ENCODE data around the gene TSFM. TPM values are rescaled to one million over a fixed set of nuclear protein-coding genes. Genes with fewer than 3 reads are reported as not detected.

The TSFM gene
- total RNA-seq, 1 donor = 17.2 TPM

GRCh38 chr12:57741844-57742738, 40.5 kb upstream of the TSFM start:
- Histone ChIP-seq H3K27me3 (ENCODE audit: insufficient read depth, low read length) (no peaks in the 10 kb centered on the region), H3K9me3 (ENCODE audit: low read depth, low read length) (no peaks in the 10 kb centered on the region), H3K4me1 (ENCODE audit: insufficient read depth, low read length) (peaks cover 58% of the 10 kb centered on the region), H3K4me3 (ENCODE audit: low read length) (peak overlapping the region; percentile 59)

- Histone ChIP-seq H3K9me3 (ENCODE audit: low read depth, low read length) (no peaks in the 10 kb centered on the region), H3K4me1 (ENCODE audit: insufficient read depth, low read length) (peaks cover 58% of the 10 kb centered on the region), H3K27me3 (ENCODE audit: insufficient read depth, low read length) (no peaks in the 10 kb centered on the region), H3K4me3 (ENCODE audit: low read length) (no peak overlapping the region)
Observed at GRCh38 chr12:57743769-57744168, 38.8 kb upstream of the TSFM start.

DNA sequence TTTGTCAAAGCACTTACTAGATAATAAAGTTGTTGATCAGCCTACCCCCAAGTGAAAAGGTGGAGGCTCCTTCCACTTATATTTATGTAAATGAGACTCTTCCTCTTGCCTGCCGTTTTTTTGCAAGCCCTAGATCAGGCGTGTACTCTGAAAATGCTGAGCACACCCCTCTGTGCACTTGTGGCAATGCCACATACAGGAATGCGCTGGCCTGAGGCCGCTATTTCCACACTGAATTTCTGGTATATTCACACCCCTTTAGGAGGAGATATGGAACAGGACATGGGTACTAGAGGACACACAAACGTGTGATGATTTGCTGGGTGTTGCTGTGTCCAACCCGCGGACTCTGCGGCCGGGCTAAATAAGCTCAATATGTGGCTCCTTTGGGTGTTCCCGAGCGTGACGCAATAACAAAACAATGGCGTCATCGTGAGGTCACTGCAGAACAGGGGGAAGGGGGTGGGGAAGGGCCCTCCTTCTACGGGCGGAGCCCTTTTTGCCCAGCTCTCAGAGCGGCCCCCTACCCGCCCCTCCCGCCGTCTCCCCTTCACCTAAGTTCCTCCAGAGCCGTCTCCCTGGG, 38.3 kb upstream of the TSFM start:
- Histone ChIP-seq H3K27me3 (ENCODE audit: insufficient read depth, low read length) (no peaks in the 10 kb centered on the region), H3K4me3 (ENCODE audit: low read length) (peak overlapping the region; percentile 78), H3K9me3 (ENCODE audit: low read depth, low read length) (no peaks in the 10 kb centered on the region), H3K4me1 (ENCODE audit: insufficient read depth, low read length) (peaks cover 54% of the 10 kb centered on the region)

GRCh38 chr12:57744777-57745484, 37.7 kb upstream of the TSFM start, which contains the start of gene TSPAN31:
Gene TSPAN31, plus strand, starts transcription at chr12:57745039. Its CDS starts 116 bp downstream, at chr12:57745155.
- Histone ChIP-seq H3K4me1 (ENCODE audit: insufficient read depth, low read length) (peaks cover 48% of the 10 kb centered on the region), H3K4me3 (ENCODE audit: low read length) (peak within 1 kb of the TSS; percentile 78), H3K27me3 (ENCODE audit: insufficient read depth, low read length) (no peaks in the 10 kb centered on the region)

DNA sequence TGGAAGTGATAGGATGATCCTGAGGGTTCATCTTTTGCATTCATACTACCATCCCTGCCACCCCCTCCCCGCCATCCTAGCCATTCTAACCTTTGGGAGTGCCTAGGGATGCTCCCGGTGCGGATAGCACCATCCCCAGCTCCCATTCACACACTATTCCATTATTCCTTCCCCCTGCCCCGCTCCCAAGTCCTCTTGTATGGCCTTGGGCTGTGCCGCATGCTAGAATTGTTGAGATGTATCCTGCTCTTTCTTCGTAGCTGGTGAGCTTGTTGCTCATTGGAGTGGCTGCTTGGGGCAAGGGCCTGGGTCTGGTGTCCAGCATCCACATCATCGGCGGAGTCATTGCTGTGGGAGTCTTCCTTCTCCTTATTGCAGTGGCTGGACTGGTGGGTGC, 37.1 kb upstream of the TSFM start:
- Histone ChIP-seq H3K9me3 (ENCODE audit: low read depth, low read length) (no peaks in the 10 kb centered on the region), H3K4me3 (ENCODE audit: low read length) (peak overlapping the region; percentile 78), H3K4me1 (ENCODE audit: insufficient read depth, low read length) (peaks cover 42% of the 10 kb centered on the region), H3K27me3 (ENCODE audit: insufficient read depth, low read length) (no peaks in the 10 kb centered on the region)

More at GRCh38 chr12:57744777-57745484, 37.7 kb upstream of the TSFM start, which contains the start of gene TSPAN31:
- H3K9me3 ChIP-seq (ENCODE audit: low read depth, low read length) = no peaks in the 10 kb centered on the region

- no peak overlapping the region for H3K4me3 ChIP-seq (ENCODE audit: low read length)
- no peaks in the 10 kb centered on the region for H3K27me3 ChIP-seq (ENCODE audit: insufficient read depth, low read length)
- peaks cover 42% of the 10 kb centered on the region for H3K4me1 ChIP-seq (ENCODE audit: insufficient read depth, low read length)
- H3K9me3 ChIP-seq (ENCODE audit: low read depth, low read length) = no peaks in the 10 kb centered on the region
Observed at GRCh38 chr12:57746025-57746424, 36.6 kb upstream of the TSFM start.

GRCh38 chr12:57749061-57749460, 33.5 kb upstream of the TSFM start:
- no peak overlapping the region for H3K4me3 ChIP-seq (ENCODE audit: low read length)
- H3K9me3 ChIP-seq (ENCODE audit: low read depth, low read length) = no peaks in the 10 kb centered on the region
- H3K27me3 ChIP-seq (ENCODE audit: insufficient read depth, low read length) = no peaks in the 10 kb centered on the region
- peaks cover 50% of the 10 kb centered on the region for H3K4me1 ChIP-seq (ENCODE audit: insufficient read depth, low read length)

DNA sequence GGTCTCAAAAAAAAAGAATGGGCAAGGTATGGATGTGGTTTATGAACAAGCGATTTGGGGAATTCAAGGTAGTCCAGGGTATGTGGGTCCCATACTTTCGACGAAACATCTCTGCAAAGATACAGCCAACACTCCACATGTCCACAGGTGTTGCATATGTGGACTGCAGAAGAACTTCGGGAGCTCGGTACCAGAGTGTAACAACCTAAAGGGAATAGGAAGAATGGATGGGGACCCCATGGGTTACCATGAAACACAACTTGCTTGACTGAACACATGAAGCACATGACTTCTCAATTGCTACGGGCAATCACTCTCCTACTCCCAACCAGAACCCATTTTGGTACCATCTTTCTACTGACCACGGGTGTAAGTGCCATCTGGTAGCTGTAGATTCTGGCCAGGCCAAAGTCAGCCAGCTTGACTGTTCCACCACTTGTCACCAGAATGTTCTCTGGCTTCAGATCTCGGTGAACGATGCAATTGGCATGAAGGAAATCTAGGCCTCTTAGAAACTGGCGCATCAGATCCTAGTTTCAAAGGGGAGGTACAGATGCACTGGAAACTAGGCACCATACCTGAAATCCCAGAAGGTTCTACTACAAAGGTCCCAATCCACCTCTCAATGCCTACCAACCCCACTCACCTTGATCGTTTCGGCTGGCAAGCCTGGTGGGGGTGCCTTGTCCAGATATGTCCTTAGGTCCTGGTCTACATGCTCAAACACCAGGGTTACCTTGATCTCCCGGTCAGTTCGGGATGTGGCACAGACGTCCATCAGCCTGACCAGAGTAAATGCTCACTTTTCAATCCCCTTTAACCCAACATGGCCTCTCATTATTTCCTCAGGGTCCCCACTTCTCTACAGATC, 31.8 kb upstream of the TSFM start:
- peaks cover 46% of the 10 kb centered on the region for H3K4me1 ChIP-seq (ENCODE audit: insufficient read depth, low read length)

GRCh38 chr12:57751432-57751787, 31.2 kb upstream of the TSFM start:
- H3K9me3 ChIP-seq (ENCODE audit: low read depth, low read length) = no peaks in the 10 kb centered on the region
- H3K4me3 ChIP-seq (ENCODE audit: low read length) = peak overlapping the region; percentile 72
- H3K4me1 ChIP-seq (ENCODE audit: insufficient read depth, low read length) = peaks cover 47% of the 10 kb centered on the region
- H3K27me3 ChIP-seq (ENCODE audit: insufficient read depth, low read length) = no peaks in the 10 kb centered on the region

More for the DNA sequence above, 31.8 kb upstream of the TSFM start:
- Histone ChIP-seq H3K4me3 (ENCODE audit: low read length) (peak overlapping the region; percentile 72), H3K27me3 (ENCODE audit: insufficient read depth, low read length) (no peaks in the 10 kb centered on the region), H3K9me3 (ENCODE audit: low read depth, low read length) (no peaks in the 10 kb centered on the region)

- H3K27me3 ChIP-seq (ENCODE audit: insufficient read depth, low read length) = no peaks in the 10 kb centered on the region
- peaks cover 53% of the 10 kb centered on the region for H3K4me1 ChIP-seq (ENCODE audit: insufficient read depth, low read length)
- no peaks in the 10 kb centered on the region for H3K9me3 ChIP-seq (ENCODE audit: low read depth, low read length)
- peak within 1 kb of the TSS; percentile 72 for H3K4me3 ChIP-seq (ENCODE audit: low read length)
Observed at GRCh38 chr12:57751788-57752667, 30.6 kb upstream of the TSFM start, which contains the start of gene CDK4. Gene CDK4, minus strand, starts transcription at chr12:57752310. Its CDS starts 593 bp downstream, at chr12:57751717.

- Histone ChIP-seq H3K9me3 (ENCODE audit: low read depth, low read length) (no peaks in the 10 kb centered on the region), H3K4me3 (ENCODE audit: low read length) (peak overlapping the region; percentile 72), H3K27me3 (ENCODE audit: insufficient read depth, low read length) (no peaks in the 10 kb centered on the region), H3K4me1 (ENCODE audit: insufficient read depth, low read length) (peaks cover 57% of the 10 kb centered on the region)
Observed at GRCh38 chr12:57752668-57753000, 30.0 kb upstream of the TSFM start.

GRCh38 chr12:57753756-57754337, 28.7 kb upstream of the TSFM start:
- H3K4me3 ChIP-seq (ENCODE audit: low read length) = no peak overlapping the region
- H3K4me1 ChIP-seq (ENCODE audit: insufficient read depth, low read length) = peaks cover 57% of the 10 kb centered on the region
- H3K27me3 ChIP-seq (ENCODE audit: insufficient read depth, low read length) = no peaks in the 10 kb centered on the region
- H3K9me3 ChIP-seq (ENCODE audit: low read depth, low read length) = no peaks in the 10 kb centered on the region

DNA sequence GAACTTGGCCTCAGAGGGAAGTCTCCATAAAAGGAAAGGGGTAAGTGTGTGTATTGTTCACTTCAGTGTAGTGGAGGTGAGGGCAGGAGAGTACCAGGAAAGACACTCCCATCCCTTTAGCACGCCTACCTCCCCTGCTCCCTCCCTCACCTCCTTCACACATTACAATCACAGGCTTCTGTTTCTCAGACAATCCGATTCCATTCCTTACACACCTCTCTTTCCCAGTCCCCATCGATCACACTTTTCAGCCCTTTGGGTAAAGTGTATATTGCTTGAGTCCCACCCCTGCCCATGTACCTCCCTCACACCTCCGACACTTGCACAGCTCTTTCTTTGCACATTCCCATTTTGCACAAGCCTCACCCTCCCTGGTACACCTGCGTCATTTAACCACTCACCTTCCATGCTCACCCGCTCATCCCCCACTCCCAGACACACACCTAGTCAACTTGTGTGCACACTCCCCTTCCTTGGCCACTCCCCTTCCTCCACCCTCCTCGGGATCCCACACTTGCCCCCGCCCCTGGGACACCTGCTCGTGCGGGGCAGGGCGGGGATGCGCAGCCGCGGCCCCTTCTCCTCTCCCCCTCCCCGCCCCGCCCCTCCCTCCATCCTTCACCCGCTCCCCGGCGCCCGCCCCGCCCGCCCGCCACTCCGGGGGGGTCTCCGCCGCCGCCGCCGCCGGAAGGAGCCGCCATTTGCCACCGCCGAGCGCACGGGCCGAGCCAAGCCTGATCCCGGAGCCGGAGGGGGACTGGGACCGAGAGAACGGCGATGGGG, 28.0 kb upstream of the TSFM start, which contains the start of gene MARCHF9:
Gene MARCHF9, plus strand, starts transcription at position 693 of the 783 bp plus-strand sequence. CDS start 426 bp downstream, outside the sequence.
- no peaks in the 10 kb centered on the region for H3K9me3 ChIP-seq (ENCODE audit: low read depth, low read length)
- no peaks in the 10 kb centered on the region for H3K27me3 ChIP-seq (ENCODE audit: insufficient read depth, low read length)
- H3K4me3 ChIP-seq (ENCODE audit: low read length) = peak within 1 kb of the TSS; percentile 49
- peaks cover 57% of the 10 kb centered on the region for H3K4me1 ChIP-seq (ENCODE audit: insufficient read depth, low read length)
